ENCODE data around the gene GAMT.
"Not testable (repeated sequence)": the region's sequence is repeated elsewhere in the genome, so short reads cannot be mapped to it uniquely, and the experiment has no call there.

Gene GAMT

DNA sequence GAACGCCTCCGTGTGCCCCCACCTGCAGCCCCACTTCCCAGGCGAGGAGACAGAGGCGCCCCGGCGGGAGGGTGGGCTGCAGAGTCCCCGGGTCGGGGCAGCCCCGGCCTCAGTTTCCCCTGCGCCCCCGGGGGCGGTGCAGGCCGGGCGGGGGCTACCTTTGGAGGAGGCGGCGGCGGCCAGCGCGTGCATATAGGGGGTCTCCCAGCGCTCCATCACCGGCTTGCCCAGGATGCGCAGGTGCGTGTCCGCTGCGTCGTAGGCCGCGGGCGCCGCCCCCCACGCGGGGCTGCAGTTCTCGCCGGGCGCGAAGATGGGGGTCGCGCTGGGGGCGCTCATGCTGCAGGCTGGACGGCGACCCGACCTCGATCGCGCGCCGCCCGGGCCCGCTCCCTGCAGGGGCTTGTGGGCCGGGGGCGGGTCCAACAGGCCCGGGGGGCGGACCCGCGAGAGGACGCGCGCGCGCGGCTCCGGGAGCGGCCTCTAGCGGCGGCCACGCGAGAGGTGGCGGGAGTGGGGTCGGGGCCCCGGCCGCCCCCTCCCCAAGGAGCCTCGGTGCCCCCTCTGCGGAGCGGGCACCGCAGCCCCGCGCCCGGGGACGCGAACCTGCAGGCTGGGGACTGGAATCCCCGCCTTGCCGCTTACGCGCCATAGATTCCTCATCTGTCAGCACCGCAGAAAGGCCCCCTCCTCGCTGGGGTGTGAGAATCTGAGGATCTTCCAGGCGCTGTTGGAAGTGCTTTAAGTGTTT lies at the start of gene GAMT:
TSS of gene GAMT (minus strand) at position 405 of the 751 bp plus-strand sequence. CDS start at position 339, 66 bp downstream.
- in situ Hi-C loops (cut with HindIII; ENCODE audit: low pct_ligation_motif_present, low pct_unique_long_range_greater_than_20kb, low sequenced_read_pairs), result no loop called here
- DNase-seq, result peak; percentile 51

DNA sequence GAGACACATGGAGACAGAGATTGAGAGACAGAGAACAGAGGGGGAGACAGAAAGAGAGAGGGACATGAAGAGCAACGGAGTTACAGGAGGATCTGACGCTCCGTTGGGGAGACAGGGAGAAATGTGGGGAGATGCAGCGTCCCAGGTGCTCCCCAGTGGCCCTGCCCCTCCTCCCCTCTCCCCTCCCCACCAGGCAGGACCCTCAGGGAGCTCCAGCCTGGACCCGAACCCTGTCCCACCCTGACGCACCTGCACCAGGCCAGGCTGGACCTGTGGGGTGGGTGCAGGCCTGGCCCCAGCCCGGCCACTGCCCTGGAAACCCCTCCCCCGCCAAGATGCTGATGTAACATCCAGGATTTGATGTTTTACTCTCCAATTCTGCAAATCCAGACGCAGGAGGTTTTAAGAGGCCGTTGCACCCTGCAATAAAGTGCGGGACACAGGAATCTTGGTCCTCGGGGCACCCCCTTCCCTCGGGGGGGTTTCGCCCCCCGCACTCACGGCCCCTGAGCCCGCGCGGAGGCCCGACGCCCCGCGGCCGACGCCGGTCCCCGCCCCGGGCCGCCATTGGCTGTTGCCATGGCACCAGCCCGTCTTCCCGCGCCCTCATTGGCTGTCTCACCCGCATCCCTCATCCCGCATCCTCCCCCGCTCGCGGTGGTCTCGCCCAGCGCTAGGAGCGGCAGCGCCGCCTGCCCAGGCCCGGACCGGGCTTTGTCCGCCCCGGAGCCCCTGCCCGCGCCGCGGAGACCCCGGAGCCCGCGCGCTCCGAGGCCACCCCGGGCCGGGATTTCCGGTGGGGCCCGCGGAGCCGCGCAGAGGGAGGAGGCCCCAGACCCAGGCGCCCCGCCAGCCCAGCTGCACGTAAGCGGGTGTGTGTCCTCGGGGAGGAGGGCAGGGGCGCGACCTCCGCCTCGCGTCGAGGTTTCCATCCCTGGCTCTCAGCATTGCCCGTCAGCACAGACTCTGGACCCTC lies 48.4 kb upstream of the GAMT start, which contains the start of gene APC2:
TSS of gene APC2 (plus strand) at position 655 of the 976 bp plus-strand sequence. CDS start 2,881 bp downstream, outside the sequence.
- peak; percentile 22 for DNase-seq
- in situ Hi-C loops (cut with HindIII; ENCODE audit: low pct_ligation_motif_present, low pct_unique_long_range_greater_than_20kb, low sequenced_read_pairs), result no loop called here

DNA sequence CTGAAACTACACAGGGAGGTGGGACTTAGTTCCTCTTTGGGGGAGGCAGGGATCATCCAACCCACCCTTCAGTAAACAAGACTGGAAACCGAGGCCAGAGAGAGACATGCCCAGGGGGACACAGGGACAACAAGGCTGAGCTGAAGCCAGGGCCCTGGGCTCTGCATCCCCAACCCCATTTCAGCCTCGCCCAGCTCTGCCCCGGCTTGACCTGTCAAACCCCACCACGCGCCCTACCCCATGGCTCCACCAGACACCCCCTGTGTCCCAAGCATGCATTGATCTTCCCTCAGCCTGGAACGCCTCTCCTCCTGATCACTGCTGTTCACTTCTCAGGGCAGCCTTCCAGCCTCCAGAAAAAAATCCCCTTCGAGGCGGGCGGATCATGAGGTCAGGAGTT lies 46.6 kb upstream of the GAMT start:
- in situ Hi-C loops (cut with HindIII; ENCODE audit: low pct_ligation_motif_present, low pct_unique_long_range_greater_than_20kb, low sequenced_read_pairs), result no loop called here

DNA sequence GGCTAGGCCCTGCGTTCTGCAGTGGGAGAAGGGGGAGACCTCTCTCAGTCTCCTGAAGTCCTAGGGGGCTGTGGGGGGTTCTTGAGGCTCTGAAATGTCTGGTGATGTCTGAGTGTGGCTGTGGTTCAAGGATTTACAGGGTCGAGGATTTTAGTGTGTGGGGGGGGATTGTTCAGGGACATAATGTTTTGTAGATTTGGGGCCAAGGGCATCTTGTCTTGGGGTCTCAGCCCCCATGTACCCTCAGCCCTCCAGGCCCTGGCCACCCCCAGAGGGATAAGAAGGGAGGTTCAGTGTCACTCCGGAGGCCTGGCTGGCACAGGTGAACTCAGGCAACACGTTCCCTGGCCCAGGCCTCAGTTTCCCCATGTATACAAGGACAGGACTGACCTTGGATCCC lies 46.2 kb upstream of the GAMT start:
- no peak for DNase-seq
- in situ Hi-C loops (cut with HindIII; ENCODE audit: low pct_ligation_motif_present, low pct_unique_long_range_greater_than_20kb, low sequenced_read_pairs), result no loop called here

More for the DNA sequence above, 46.6 kb upstream of the GAMT start:
- no peak for DNase-seq

DNA sequence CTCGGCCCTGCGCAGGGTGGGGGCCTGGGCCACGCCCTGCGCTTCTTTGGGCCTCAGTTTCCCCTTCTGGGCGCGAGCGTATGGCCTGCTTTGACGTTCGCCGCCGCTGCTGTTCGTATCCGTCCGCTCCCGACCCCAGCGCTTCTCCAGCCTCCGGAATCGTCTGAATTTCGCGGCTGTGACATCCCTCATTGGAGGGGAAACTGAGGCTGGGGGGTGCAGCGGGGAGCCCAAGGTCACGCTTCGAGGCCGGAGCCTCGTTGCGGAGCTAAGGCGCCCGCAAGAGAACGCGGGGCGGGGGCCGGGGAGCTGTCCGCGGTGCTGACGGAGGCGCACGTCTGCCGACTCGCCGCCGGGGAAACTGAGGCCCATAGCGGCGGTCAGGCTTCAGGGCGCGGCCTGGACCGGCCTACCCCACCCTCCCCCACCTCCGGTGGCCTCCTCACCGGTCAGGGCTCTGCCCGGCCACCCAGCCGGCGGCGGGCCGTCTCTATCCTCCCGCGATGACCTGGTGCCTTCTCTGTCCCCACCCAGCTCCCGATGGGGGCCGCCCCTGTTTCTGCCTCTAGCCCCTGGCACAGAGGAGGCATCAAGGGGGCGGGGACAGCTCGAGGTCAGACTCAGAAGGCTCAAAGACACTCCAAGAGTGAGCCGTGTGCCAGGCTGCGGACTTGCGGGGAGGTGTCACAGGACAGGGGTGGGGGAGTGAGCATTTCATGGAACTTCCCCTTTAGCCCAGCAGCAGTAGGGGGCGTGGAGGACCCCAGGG lies 45.6 kb upstream of the GAMT start:
- no peak for DNase-seq
- in situ Hi-C loops (cut with HindIII; ENCODE audit: low pct_ligation_motif_present, low pct_unique_long_range_greater_than_20kb, low sequenced_read_pairs), result no loop called here

DNA sequence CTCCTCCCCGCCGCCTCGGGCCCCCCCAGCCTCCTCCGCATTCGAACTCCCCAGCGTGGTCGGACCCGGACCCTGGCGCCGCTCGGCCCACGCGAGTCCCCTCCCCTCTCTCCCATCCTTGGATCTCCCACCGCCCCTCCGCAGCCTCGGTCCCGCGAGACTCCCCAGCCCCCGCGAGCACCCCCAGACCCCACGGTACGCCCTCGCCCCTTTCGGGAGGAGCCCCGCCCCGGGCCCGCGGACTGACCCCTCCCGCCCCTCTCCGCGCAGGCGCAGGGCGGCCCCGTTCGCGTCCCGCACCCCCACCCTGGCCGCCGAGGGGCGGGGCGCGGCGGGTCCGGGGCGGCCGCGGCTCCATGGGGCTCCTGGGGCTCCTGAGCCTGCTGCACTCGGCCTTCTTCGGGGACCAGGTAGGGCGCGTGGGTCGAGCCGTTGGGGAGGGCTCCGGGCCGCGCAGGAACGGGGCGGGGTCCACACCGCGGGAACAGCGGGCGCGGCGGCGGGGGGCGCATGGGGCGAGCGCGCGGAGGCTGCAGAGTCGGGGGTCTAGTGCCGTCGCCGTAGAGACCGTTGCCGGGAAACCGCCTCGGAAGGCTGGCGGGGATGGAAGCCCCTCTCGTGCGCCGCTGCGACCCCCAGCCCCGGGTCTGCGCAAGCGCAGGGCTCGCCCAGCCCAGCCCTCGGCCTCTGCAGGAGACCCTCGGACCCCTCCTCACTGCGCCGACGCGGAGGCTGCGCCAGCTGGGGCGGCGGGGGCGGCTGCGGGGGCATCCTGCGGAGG lies 44.8 kb upstream of the GAMT start:
- in situ Hi-C loops (cut with HindIII; ENCODE audit: low pct_ligation_motif_present, low pct_unique_long_range_greater_than_20kb, low sequenced_read_pairs), result no loop called here
- peak; percentile 51 for DNase-seq

DNA sequence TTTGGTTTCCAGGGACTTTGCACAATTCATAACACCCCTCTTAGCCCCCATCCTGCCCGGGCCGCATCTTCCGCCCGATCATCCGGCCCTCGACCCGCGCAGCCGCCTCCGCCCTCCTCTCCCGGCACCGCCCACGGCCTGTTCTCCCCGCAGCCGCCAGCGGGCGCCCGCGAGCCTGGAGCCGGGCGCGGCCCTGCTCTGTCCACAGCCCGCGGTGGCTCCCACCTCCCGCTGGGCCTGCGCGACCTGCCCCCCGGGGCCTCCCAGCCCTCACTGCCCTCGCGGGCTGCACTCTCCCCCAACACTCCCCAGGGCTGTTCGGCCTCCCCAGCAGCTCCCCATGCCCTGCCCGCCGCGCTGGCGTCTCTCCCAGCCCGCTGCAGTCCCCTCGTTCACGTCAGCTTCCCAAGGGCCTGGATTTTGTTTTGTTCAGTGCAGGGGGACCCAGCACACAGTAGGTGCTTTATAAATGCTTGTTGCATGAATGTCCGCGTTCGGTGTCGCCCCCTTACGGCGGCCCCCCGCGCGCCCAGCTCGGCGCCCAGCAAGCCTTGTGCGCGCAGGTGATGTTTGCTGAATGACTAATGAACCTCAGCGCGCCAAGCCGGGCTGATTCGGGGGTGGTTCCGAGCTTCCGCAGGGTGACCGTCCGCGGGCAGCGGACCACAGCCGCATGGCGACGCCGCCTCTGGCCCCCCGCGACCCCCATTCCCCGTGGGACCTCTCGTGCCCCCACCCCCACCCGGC lies 44.0 kb upstream of the GAMT start:
- in situ Hi-C loops (cut with HindIII; ENCODE audit: low pct_ligation_motif_present, low pct_unique_long_range_greater_than_20kb, low sequenced_read_pairs), result no loop called here
- DNase-seq, result peak; percentile 67

DNA sequence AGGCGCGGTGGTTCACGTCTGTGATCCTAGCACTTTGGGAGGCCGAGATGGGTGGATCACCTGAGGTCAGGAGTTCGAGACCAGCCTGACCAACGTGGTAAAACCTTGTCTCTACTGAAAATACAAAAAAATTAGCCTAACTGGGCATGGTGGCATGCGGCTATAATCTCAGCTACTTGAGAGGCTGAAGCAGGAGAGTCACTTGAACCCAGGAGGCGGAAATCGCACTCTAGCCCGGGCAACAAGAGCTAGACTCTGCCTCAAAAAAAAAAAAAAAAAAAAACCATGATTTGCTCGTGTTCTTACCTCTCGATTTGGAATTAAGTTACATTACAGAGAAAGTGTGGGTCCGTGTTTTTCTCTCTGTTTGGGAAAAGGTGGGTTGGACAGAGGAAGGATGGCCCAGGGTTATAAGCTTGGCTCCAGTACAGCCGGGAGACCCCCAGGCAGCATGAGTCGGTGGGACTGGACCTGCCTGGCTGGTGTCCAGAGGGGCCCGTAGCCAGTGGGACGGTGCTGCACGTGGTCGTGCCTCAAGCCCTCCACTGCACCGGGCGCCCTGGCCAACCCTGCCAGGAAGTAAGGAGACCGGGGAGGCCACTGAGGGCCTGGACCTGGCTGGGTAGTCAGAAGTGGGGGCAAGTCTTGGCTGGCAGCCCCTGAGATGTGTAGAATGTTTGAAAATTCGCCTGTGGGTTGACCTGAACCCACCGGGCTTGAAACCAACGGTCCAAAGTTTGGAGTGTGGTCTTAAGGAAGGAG lies 40.5 kb upstream of the GAMT start:
- in situ Hi-C loops (cut with HindIII; ENCODE audit: low pct_ligation_motif_present, low pct_unique_long_range_greater_than_20kb, low sequenced_read_pairs), result no loop called here
- no peak for DNase-seq

DNA sequence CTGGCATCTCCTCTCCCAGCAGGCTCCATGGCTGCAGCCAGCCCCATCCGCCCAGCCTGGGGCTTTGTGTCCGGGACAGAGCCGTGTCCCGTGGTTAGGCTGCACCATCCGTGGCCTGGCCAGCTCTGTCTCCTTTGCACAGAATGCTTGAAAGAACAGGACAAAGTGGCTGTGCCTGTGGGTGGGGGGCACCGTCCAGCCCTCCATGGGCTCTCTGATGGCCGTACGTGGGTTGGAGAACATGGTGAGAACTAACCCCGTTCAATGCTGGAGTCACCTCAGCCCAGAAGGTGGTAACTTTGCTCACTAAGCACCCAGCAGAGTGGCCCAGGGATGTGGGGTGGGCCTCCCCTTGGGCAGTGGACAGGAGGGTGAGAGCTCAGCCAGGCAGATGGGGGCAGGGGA lies 39.7 kb upstream of the GAMT start:
- DNase-seq, result no peak
- in situ Hi-C loops (cut with HindIII; ENCODE audit: low pct_ligation_motif_present, low pct_unique_long_range_greater_than_20kb, low sequenced_read_pairs), result no loop called here

DNA sequence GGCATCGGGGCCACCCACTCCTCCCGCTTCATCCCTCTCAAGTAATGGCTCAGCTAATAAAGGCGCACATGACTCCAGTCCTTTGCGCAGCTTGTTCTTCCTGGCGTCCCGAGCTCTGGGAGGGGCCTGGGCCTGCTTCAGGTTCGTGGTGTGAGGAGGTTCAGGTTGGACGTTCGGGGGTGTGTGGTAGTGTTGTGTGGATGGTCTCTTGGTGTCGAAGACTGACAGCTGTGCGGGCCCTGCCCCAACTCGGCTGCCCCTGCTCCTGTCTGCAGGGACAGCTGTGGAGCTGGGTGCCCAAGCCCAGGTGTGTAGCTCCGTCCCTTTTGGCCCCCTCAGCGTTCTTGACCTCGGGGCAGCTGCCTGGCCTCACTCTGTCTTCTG lies 39.1 kb upstream of the GAMT start:
- no peak for DNase-seq
- in situ Hi-C loops (cut with HindIII; ENCODE audit: low pct_ligation_motif_present, low pct_unique_long_range_greater_than_20kb, low sequenced_read_pairs), result no loop called here

DNA sequence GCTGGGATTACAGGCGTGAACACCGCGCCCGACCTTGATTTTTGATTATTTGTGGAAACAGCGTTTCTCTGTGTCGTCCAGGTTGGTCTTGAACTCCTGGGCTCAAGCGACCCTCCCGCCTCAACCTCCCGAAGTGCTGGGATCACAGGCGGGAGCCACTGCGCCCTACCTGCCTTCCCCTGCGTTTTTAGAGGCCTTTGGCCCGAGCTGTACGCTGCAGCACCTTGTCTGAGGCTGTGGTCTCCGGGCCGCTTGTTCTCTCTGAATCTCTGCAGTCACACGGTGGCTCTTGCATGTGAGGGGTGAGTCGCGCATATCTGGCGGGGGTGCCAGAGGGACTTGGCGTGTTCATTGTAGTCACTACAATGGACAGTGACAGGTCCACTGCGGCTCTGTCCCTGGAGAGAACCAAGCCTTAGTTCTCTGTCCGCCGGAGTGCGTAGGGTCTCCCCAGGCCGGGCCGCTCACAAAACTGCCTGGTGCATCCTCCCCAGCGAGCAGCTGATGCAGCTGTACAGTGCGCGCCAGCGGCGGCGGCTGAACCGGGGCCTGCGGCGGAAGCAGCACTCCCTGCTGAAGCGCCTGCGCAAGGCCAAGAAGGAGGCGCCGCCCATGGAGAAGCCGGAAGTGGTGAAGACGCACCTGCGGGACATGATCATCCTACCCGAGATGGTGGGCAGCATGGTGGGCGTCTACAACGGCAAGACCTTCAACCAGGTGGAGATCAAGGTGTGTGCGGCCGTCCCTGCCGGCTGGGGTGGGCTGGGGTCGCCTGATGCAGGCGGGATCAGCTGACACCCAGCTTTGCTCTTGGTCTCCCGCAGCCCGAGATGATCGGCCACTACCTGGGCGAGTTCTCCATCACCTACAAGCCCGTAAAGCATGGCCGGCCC lies 38.4 kb upstream of the GAMT start:
- in situ Hi-C loops (cut with HindIII; ENCODE audit: low pct_ligation_motif_present, low pct_unique_long_range_greater_than_20kb, low sequenced_read_pairs); DNase-seq: not testable (repeated sequence)

DNA sequence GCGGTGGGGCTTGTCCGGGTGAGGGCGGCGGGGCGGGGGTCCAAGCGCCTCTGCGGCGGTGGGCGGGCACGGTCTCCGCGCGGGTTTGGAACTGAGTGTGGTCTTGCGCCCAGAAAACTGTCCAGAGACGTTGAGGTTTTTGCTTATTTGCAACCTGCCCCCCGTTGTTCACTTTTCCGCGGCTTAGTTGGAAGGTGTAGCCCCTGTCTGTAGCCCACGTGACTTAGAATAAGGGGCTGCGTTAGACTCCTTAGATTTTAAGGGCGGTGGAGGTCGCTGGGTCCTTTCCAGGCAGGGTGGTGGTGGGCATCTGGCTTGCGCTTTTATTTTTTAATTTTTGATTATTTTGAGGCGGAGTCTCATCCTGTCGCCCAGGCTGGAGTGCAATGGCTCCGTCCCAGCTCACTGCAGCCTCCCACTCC lies 37.6 kb upstream of the GAMT start:
- in situ Hi-C loops (cut with HindIII; ENCODE audit: low pct_ligation_motif_present, low pct_unique_long_range_greater_than_20kb, low sequenced_read_pairs), result no loop called here
- no peak for DNase-seq

DNA sequence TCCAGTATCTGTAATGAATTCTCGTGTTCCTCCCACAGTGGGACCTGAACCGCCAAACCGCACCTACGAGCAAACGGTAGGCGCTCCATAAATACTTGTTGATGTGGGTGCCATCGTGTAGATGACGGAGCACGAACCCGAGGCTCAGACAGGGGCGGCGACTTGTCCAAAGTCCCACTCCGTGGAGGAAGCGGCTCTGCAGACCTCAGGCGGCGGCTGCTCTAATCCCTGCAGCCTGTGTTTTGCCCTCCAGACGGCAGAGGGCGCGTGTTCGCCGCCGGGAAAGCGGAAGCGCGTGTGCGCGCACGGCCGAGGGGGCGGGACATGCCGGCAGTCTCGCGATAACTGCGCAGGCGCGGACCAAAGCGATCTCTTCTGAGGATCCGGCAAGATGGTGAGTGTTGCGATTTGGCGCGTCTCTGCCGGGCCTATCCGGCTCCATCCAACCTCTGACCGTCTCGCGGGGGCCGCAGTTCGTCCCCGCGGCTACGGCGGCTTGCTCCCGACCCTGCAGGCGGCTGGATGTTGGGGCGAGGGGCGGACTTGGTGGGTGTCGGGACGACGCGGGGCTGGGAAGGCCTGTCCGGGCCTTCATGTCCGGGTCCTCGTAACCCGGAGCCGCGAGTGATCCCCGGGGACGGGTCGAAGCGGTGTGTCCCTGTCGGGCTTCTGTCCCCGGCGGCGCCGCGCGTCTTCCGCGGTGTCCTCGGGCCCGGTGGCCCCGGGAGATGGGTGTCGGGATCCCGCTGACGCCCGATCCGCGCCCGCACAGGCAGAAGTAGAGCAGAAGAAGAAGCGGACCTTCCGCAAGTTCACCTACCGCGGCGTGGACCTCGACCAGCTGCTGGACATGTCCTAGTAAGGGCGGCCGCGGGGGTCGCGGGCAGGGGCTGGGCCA lies 36.9 kb upstream of the GAMT start, which contains the start of gene RPS15:
TSS of gene RPS15 (plus strand) at position 362 of the 898 bp plus-strand sequence. CDS start at position 392, 30 bp downstream.
- peak; percentile 89 for DNase-seq
- in situ Hi-C loops (cut with HindIII; ENCODE audit: low pct_ligation_motif_present, low pct_unique_long_range_greater_than_20kb, low sequenced_read_pairs), result no loop called here

DNA sequence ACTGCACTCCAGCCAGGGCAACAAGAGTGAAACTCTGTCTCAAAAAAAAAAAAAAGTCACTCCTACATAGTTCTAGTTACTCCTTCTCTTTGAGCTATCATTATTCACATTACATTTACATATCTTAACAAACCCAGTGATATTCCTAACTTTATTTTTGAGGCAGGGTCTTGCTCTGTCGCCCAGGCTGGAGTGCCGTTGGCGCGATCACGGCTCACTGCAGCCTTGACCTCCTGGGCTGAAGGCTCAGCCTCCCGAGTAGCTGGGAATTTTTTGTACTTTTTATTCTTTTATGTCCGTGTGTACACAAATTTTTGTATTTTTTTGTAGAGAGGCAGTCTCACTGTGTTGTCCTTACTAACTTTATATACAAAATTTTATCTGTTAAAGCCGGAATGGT lies 36.3 kb upstream of the GAMT start:
- peak; percentile 6 for DNase-seq
- in situ Hi-C loops (cut with HindIII; ENCODE audit: low pct_ligation_motif_present, low pct_unique_long_range_greater_than_20kb, low sequenced_read_pairs), result no loop called here

Data from ACHN (cell line).